SK-N-SH treated with all-trans-retinoic acid at 6 μM for 48 hours (cell line): ENCODE measurements around the gene HCFC1.
A peak's percentile ranks its signal among the peaks of the same experiment; 100 is the strongest.

Experiments
- ATAC-seq: fragments of 200-7000 bp; cut with Tn5 transposase; 3 replicates; pipeline ENCODE4 v1.9.1; 2020; ENCODE audit warnings: mild to moderate bottlenecking, moderate library complexity
- BACH2 ChIP-seq: fragments of 250-450 bp; sonication (Bioruptor Pico); IDR thresholded peaks from 2 replicates; pipeline ENCODE4 v1.9.0; 2021; ENCODE audit warnings: mild to moderate bottlenecking, borderline replicate concordance
- CSDC2 ChIP-seq: fragments of 250-450 bp; sonication (Bioruptor Pico); IDR thresholded peaks from 2 replicates; pipeline ENCODE4 v1.5.0; 2020; ENCODE audit warnings: mild to moderate bottlenecking, moderate library complexity
- ESRRG ChIP-seq: fragments of 250-450 bp; sonication (Bioruptor Pico); IDR thresholded peaks from 2 replicates; pipeline ENCODE4 v1.6.1; 2021; ENCODE audit warnings: mild to moderate bottlenecking
- GLIS3 ChIP-seq: fragments of 250-450 bp; sonication (Bioruptor Pico); IDR thresholded peaks from 2 replicates; pipeline ENCODE4 v1.5.0; 2020; ENCODE audit warnings: mild to moderate bottlenecking, moderate library complexity
- ISL1 ChIP-seq: fragments of 250-450 bp; sonication (Bioruptor Pico); IDR thresholded peaks from 2 replicates; pipeline ENCODE4 v2.1.2; 2022; ENCODE audit warnings: mild to moderate bottlenecking, moderate library complexity
- OSR1 ChIP-seq: fragments of 250-450 bp; sonication (Bioruptor Pico); IDR thresholded peaks from 2 replicates; pipeline ENCODE4 v1.8.0; 2022; ENCODE audit warnings: moderate library complexity, mild to moderate bottlenecking, inconsistent platforms
- PPARA ChIP-seq: fragments of 250-450 bp; sonication (Bioruptor Pico); IDR thresholded peaks from 2 replicates; pipeline ENCODE4 v1.5.0; 2020; ENCODE audit warnings: mild to moderate bottlenecking, borderline replicate concordance
- RARB ChIP-seq: fragments of 250-450 bp; sonication (Bioruptor Pico); IDR thresholded peaks from 2 replicates; pipeline ENCODE4 v1.8.0; 2021; ENCODE audit warnings: mild to moderate bottlenecking, moderate library complexity
- SNAI2 ChIP-seq: fragments of 250-450 bp; sonication (Bioruptor Pico); IDR thresholded peaks from 2 replicates; pipeline ENCODE4 v1.5.0; 2020; ENCODE audit warnings: mild to moderate bottlenecking, moderate library complexity
- TCF4 ChIP-seq: fragments of 250-450 bp; sonication (Bioruptor Pico); IDR thresholded peaks from 2 replicates; pipeline ENCODE4 v1.8.0; 2021; ENCODE audit warnings: mild to moderate bottlenecking, moderate library complexity, borderline replicate concordance
- TOX ChIP-seq: fragments of 250-450 bp; sonication (Bioruptor Pico); IDR thresholded peaks from 2 replicates; pipeline ENCODE4 v1.8.0; 2021; ENCODE audit warnings: mild to moderate bottlenecking, moderate library complexity, borderline replicate concordance
- ZC3H10 ChIP-seq: fragments of 250-450 bp; sonication (Bioruptor Pico); IDR thresholded peaks from 2 replicates; pipeline ENCODE4 v1.5.1; 2021; ENCODE audit warnings: mild to moderate bottlenecking, moderate library complexity
- ZFP3 ChIP-seq: fragments of 250-450 bp; sonication (Bioruptor Pico); IDR thresholded peaks from 2 replicates; pipeline ENCODE4 v1.5.0; 2020; ENCODE audit warnings: mild to moderate bottlenecking, moderate library complexity
- ZNF565 ChIP-seq: fragments of 450-650 bp; formaldehyde crosslinking; conservative IDR thresholded peaks from 2 replicates; pipeline ENCODE4 v1.5.0; 2020; ENCODE audit warnings: low read depth, mild to moderate bottlenecking, moderate library complexity
- TF ChIP-seq, protein P1 (sequence below): fragments of 250-450 bp; sonication (Bioruptor Pico); IDR thresholded peaks from 2 replicates; pipeline ENCODE4 v1.5.1; 2020; ENCODE audit warnings: low read depth, mild to moderate bottlenecking, moderate library complexity
- TF ChIP-seq, protein P2 (sequence below): fragments of 250-450 bp; sonication (Bioruptor Pico); IDR thresholded peaks from 2 replicates; pipeline ENCODE4 v1.8.0; 2021; ENCODE audit warnings: low read depth, mild to moderate bottlenecking, moderate library complexity, borderline replicate concordance
- TF ChIP-seq, protein P3 (sequence below): fragments of 250-450 bp; sonication (Bioruptor Pico); IDR thresholded peaks from 2 replicates; pipeline ENCODE4 v1.5.0; 2020; ENCODE audit warnings: mild to moderate bottlenecking, moderate library complexity
- TF ChIP-seq, protein P4 (sequence below): fragments of 250-450 bp; sonication (Bioruptor Pico); IDR thresholded peaks from 2 replicates; pipeline ENCODE4 v1.8.0; 2020; ENCODE audit warnings: mild to moderate bottlenecking, moderate library complexity, borderline replicate concordance
- TF ChIP-seq, protein P5 (sequence below): fragments of 250-450 bp; sonication (Bioruptor Pico); IDR thresholded peaks from 2 replicates; pipeline ENCODE4 v1.5.1; 2021; ENCODE audit warnings: mild to moderate bottlenecking, moderate library complexity

The HCFC1 gene

DNA sequence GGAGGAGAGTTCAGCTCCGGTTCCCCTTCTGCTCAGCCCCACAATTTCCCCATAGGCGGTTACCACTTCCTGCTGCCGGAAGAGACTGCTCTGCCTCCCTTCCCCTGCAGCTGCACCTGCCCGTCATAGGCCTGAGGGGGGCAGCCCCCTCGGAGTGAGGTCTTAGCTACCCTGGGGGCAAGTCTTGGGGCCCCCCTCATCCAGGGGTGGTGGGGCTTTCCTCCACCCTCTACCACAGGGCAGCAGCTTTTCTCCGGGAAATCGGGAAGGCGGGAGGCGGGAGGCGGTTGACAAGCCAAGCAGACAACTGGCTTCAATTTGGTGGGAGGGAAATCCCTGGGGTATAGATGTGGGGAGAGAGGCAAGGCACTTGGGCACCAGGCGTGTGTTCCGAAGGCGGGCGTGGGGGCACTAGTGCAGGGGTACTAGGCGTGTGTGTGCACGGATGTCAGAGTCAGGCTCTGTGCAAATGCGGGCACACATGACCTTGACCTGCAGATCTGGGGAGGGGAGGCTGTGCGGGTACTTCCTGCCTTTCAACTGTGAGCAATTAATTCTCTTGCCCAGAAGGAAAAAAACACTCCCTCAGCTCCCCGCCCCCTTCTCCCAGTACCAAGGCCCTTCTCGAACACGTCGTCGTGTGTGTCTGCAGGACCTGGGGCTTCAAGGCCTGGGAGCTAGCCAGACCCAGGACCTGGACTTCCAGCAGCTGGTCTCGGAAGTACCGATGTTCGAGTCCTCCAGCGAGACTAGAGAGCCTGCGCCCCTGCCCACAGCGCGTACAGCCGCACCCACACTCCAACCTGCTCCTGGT lies 44.6 kb downstream of the HCFC1 start:
- no peak for TF ChIP-seq CSDC2 (CRISPR knock-in tag)
- TF ChIP-seq ISL1 (CRISPR knock-in tag): no peak
- TF ChIP-seq GLIS3 (CRISPR knock-in tag): no peak
- TF ChIP-seq RARB (CRISPR knock-in tag): no peak
- no peak for TF ChIP-seq SNAI2
- peak; percentile 6; the same call in 2 of the 3 replicates for ATAC-seq

DNA sequence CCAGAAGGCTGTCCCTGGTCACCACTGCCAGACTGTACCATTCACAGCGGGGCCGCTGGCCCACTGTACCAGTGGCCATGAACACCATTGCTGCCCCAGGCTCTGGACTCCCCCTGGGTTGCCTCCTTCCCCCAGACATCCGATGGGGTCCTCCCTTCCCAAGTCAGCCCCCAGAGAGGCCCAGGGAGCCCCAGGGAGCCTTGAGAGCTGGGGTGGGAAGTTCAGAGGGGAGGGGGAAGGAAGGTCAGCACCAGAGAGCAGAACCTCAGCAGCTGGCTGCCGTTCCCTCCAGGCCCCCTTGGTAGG lies 45.1 kb downstream of the HCFC1 start:
- TF ChIP-seq ZC3H10 (CRISPR knock-in tag): no peak
- TF ChIP-seq PPARA (CRISPR knock-in tag): no peak
- no peak for TF ChIP-seq TOX (CRISPR knock-in tag)
- no peak for TF ChIP-seq OSR1
- TF ChIP-seq BACH2 (CRISPR knock-in tag): no peak
- TF ChIP-seq, protein P1, sequence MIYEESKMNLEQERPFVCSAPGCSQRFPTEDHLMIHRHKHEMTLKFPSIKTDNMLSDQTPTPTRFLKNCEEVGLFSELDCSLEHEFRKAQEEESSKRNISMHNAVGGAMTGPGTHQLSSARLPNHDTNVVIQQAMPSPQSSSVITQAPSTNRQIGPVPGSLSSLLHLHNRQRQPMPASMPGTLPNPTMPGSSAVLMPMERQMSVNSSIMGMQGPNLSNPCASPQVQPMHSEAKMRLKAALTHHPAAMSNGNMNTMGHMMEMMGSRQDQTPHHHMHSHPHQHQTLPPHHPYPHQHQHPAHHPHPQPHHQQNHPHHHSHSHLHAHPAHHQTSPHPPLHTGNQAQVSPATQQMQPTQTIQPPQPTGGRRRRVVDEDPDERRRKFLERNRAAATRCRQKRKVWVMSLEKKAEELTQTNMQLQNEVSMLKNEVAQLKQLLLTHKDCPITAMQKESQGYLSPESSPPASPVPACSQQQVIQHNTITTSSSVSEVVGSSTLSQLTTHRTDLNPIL (CRISPR knock-in tag): no peak

DNA sequence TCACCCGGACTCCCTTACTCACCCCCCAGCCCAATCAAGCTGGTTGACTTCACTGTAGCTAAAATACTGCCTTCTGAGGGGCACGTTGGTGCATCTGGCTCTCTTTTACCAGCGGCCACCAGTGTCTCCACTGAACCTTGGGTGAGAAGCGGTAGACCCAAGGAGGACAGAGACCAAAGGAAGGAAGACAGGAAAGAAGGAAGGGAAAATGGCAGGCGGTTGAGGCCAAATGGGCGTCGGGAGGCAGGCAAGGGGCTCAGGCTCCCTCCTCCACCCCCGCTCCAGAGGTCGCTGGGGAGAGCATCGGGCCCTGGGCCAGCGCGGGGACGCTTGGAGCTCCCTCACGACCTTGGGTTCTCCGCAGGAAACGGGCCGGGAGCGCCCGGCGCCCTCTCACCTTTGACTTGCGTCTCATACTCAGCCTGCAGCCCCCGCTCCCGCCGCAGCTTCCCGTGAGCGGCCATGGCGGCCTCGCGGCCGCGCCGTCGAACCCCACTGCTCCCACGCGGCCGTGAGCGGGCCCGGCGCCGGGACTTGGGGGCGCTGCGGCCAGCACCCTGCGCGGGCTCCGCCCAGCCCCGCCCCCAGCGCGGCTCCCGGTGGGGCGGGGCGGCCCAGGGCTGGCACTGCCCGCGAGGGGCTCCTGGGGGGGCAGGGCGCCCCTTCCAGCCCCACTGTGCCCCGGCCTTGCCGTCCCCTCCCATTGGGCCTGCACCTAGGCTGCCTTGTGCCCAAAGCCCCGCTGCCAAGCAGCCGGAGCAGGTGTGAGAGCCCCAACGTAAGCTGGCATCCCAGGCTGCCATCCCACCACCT lies 45.7 kb downstream of the HCFC1 start, which contains the start of gene ARHGAP4:
Gene ARHGAP4, minus strand, starts transcription at position 526 of the 813 bp plus-strand sequence. Its CDS starts 62 bp downstream, at position 464.
- no peak for ATAC-seq
- TF ChIP-seq, protein P2, sequence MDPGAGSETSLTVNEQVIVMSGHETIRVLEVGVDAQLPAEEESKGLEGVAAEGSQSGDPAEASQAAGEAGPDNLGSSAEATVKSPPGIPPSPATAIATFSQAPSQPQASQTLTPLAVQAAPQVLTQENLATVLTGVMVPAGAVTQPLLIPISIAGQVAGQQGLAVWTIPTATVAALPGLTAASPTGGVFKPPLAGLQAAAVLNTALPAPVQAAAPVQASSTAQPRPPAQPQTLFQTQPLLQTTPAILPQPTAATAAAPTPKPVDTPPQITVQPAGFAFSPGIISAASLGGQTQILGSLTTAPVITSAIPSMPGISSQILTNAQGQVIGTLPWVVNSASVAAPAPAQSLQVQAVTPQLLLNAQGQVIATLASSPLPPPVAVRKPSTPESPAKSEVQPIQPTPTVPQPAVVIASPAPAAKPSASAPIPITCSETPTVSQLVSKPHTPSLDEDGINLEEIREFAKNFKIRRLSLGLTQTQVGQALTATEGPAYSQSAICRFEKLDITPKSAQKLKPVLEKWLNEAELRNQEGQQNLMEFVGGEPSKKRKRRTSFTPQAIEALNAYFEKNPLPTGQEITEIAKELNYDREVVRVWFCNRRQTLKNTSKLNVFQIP (CRISPR knock-in tag): no peak
- TF ChIP-seq, protein P3, sequence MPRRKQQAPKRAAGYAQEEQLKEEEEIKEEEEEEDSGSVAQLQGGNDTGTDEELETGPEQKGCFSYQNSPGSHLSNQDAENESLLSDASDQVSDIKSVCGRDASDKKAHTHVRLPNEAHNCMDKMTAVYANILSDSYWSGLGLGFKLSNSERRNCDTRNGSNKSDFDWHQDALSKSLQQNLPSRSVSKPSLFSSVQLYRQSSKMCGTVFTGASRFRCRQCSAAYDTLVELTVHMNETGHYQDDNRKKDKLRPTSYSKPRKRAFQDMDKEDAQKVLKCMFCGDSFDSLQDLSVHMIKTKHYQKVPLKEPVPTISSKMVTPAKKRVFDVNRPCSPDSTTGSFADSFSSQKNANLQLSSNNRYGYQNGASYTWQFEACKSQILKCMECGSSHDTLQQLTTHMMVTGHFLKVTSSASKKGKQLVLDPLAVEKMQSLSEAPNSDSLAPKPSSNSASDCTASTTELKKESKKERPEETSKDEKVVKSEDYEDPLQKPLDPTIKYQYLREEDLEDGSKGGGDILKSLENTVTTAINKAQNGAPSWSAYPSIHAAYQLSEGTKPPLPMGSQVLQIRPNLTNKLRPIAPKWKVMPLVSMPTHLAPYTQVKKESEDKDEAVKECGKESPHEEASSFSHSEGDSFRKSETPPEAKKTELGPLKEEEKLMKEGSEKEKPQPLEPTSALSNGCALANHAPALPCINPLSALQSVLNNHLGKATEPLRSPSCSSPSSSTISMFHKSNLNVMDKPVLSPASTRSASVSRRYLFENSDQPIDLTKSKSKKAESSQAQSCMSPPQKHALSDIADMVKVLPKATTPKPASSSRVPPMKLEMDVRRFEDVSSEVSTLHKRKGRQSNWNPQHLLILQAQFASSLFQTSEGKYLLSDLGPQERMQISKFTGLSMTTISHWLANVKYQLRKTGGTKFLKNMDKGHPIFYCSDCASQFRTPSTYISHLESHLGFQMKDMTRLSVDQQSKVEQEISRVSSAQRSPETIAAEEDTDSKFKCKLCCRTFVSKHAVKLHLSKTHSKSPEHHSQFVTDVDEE (CRISPR knock-in tag): no peak
- TF ChIP-seq, protein P4, sequence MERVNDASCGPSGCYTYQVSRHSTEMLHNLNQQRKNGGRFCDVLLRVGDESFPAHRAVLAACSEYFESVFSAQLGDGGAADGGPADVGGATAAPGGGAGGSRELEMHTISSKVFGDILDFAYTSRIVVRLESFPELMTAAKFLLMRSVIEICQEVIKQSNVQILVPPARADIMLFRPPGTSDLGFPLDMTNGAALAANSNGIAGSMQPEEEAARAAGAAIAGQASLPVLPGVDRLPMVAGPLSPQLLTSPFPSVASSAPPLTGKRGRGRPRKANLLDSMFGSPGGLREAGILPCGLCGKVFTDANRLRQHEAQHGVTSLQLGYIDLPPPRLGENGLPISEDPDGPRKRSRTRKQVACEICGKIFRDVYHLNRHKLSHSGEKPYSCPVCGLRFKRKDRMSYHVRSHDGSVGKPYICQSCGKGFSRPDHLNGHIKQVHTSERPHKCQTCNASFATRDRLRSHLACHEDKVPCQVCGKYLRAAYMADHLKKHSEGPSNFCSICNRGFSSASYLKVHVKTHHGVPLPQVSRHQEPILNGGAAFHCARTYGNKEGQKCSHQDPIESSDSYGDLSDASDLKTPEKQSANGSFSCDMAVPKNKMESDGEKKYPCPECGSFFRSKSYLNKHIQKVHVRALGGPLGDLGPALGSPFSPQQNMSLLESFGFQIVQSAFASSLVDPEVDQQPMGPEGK (CRISPR knock-in tag): no peak
- TF ChIP-seq, protein P5, sequence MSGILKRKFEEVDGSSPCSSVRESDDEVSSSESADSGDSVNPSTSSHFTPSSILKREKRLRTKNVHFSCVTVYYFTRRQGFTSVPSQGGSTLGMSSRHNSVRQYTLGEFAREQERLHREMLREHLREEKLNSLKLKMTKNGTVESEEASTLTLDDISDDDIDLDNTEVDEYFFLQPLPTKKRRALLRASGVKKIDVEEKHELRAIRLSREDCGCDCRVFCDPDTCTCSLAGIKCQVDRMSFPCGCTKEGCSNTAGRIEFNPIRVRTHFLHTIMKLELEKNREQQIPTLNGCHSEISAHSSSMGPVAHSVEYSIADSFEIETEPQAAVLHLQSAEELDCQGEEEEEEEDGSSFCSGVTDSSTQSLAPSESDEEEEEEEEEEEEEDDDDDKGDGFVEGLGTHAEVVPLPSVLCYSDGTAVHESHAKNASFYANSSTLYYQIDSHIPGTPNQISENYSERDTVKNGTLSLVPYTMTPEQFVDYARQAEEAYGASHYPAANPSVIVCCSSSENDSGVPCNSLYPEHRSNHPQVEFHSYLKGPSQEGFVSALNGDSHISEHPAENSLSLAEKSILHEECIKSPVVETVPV (CRISPR knock-in tag): no peak
- TF ChIP-seq PPARA (CRISPR knock-in tag): no peak
- no peak for TF ChIP-seq TCF4
- no peak for TF ChIP-seq GLIS3 (CRISPR knock-in tag)
- TF ChIP-seq, protein P1 (CRISPR knock-in tag): no peak
- TF ChIP-seq ZC3H10 (CRISPR knock-in tag): no peak
- no peak for TF ChIP-seq CSDC2 (CRISPR knock-in tag)
- TF ChIP-seq ZNF565: no peak
- TF ChIP-seq ESRRG (CRISPR knock-in tag): no peak
- no peak for TF ChIP-seq TOX (CRISPR knock-in tag)
- no peak for TF ChIP-seq OSR1
- TF ChIP-seq BACH2 (CRISPR knock-in tag): no peak
- TF ChIP-seq ZFP3 (CRISPR knock-in tag): no peak

More for the DNA sequence above, 45.1 kb downstream of the HCFC1 start:
- no peak for ATAC-seq
